Putamen (tissue), 1 donor: ENCODE results near the gene NDUFA13.

Experiments used
- DNase-seq: peaks from one replicate; pipeline ENCODE4 v3.0.0-alpha.2; 2016; ENCODE audit warnings: low spot score

The NDUFA13 gene

GRCh38 chr19:19570571-19570970 lies 54.5 kb downstream of the NDUFA13 start:
- DNase-seq, result no peak

- DNase-seq, result no peak
Observed at GRCh38 chr19:19571071-19571786, 55.2 kb downstream of the NDUFA13 start.

GRCh38 chr19:19575411-19575810 lies 59.4 kb downstream of the NDUFA13 start:
- DNase-seq, result no peak
